Testis (tissue), 2 donors: Measurements from ENCODE around the gene ANKRD13D.

ENCODE experiments used
- POLR2A ChIP-seq: fragments of 450-650 bp; IDR thresholded peaks from one replicate; pipeline ENCODE4 v1.6.1; 2017; ENCODE audit warnings: antibody characterized with exemption, mild to moderate bottlenecking, moderate library complexity
- TF ChIP-seq, protein P1 (sequence below), 3 experiments: fragments of 450-650 bp in 2 of 3; fragments of 200-600 bp in 1 of 3; sonication (generic) in 1 of 3; IDR thresholded peaks; one replicate each; pipeline ENCODE4 v1.5.1; 2016 to 2019; ENCODE audit warnings: antibody characterized with exemption in 3 of 3, mild to moderate bottlenecking in 2 of 3, moderate library complexity in 1 of 3

DNA sequence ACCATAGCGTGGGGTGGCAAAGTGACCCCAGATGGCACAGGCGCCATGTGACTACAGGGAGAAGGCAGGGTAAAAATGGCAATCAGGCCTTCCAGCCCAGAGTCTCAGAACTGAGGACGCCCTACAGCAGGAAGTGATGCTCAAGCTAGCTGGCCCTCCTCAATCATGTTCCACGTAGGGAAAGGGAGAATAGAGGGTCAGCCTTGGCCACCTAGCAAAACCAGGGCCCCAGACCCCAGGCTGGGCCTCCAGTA, 978 bp upstream of the ANKRD13D start:
- TF ChIP-seq, protein P1, sequence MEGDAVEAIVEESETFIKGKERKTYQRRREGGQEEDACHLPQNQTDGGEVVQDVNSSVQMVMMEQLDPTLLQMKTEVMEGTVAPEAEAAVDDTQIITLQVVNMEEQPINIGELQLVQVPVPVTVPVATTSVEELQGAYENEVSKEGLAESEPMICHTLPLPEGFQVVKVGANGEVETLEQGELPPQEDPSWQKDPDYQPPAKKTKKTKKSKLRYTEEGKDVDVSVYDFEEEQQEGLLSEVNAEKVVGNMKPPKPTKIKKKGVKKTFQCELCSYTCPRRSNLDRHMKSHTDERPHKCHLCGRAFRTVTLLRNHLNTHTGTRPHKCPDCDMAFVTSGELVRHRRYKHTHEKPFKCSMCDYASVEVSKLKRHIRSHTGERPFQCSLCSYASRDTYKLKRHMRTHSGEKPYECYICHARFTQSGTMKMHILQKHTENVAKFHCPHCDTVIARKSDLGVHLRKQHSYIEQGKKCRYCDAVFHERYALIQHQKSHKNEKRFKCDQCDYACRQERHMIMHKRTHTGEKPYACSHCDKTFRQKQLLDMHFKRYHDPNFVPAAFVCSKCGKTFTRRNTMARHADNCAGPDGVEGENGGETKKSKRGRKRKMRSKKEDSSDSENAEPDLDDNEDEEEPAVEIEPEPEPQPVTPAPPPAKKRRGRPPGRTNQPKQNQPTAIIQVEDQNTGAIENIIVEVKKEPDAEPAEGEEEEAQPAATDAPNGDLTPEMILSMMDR (IDR thresholded peaks at IDR 0.05) = no peak
- no peak for TF ChIP-seq POLR2A
